GM18951 (cell line): ENCODE results near the gene ABCG1.
A peak's percentile ranks its signal among the peaks of the same experiment; 100 is the strongest.

ENCODE experiments used
- POLR2A ChIP-seq: IDR thresholded peaks from 4 replicates; pipeline ENCODE4 v1.6.1; 2011; ENCODE audit warnings: mild to moderate bottlenecking; ENCODE audit not compliant: insufficient read length, insufficient read depth; ENCODE audit errors: extremely low read depth
- in situ Hi-C: fragments of 300-500 bp; cut with MboI; formaldehyde crosslinking; loops from one replicate; pipeline ENCODE4 v1.12.0; 2022; ENCODE audit warnings: low sequenced_read_pairs, mixed read lengths, inconsistent platforms; ENCODE audit not compliant: unreplicated experiment

ABCG1 gene

DNA sequence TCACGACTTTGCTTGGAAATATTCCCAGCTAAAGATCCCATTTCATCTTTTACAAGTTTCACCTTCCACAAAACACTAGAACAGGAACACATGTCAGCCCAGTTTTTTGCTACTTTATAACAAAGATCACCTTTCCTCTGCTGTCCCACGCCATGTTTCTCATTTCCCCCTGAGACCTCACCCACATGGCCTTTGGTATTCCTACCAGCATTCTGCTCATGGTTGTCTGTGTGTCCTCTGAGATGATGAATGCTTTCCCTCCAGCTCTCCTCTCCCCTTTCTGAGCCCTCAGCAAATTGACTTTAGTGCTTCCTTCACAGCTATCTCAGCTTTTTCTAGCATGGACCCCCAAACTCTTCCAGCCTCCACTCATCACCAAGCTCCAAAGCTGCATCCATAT, 32.3 kb upstream of the ABCG1 start:
- no peak for TF ChIP-seq POLR2A
- in situ Hi-C loops = no loop called here

DNA sequence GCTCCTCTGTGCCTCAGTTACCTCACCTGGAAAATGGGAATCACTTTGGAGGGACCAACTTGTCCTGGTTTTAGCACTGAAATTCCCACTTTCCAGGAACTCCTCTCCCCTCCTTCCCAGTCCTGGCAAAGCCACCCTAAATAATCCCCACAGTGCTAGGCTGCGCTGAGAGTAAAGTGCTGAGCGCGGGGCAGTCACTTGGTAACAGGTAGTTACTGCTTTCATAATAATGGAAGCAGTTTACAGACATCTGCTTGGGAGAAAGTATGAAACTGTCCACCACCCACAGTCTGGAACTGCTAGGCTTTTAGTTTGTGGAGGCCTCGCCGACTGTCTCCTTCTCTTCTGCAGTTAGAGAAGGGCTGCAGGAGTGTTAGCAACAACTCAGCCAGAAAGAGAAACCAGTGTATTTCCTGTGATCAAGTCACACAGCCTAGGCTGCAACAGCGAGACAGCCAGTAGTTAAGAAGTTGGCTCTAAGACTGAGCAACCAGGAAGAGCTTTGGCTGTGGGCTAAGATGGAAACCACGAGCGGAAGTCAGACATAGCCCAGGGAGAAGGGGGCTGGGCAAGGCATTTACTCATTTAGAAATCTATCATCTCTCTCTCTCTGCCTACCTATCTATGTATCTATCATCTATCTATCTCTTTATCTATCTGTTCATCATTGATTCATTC, 30.8 kb upstream of the ABCG1 start:
- TF ChIP-seq POLR2A = peak; percentile 24
- in situ Hi-C loops = no loop called here

DNA sequence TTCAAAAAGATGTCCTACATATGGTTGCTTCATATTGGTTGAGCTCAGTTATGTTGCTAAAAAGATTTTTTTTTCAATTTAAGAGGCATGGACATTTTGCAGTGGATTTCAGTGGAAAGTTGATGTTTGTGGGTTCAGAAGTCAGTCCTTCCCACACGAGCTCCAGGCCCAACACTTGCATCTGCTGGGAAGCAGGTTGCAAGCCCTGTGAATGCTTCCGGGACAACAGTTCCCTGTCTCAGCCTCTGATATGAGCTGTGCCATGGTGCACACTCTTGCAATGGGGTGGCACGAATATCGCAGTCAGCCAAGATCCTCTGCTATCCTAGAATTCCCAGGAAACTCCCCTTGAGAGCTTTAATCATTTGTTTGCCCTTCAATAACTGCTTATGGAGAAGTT, 30.3 kb upstream of the ABCG1 start:
- no peak for TF ChIP-seq POLR2A
- in situ Hi-C loops = no loop called here

DNA sequence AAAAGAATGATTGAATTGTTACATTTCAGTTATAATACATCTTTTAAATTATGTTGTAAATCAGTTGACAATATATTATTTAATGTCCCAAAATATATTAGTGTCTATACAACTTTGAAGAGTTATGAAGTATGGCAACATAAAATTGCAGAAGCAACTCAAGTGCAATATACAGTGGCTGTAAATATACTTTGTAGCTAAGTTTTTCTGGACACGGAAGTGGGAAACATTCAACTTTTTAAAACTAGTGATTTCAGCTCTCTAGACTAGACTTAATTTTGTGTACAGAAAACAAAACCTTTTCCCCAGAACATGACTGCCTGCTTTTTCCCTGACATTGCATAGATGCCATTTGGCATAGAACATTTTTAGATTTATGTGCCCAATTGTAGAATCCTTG, 29.5 kb upstream of the ABCG1 start:
- in situ Hi-C loops = no loop called here
- no peak for TF ChIP-seq POLR2A

DNA sequence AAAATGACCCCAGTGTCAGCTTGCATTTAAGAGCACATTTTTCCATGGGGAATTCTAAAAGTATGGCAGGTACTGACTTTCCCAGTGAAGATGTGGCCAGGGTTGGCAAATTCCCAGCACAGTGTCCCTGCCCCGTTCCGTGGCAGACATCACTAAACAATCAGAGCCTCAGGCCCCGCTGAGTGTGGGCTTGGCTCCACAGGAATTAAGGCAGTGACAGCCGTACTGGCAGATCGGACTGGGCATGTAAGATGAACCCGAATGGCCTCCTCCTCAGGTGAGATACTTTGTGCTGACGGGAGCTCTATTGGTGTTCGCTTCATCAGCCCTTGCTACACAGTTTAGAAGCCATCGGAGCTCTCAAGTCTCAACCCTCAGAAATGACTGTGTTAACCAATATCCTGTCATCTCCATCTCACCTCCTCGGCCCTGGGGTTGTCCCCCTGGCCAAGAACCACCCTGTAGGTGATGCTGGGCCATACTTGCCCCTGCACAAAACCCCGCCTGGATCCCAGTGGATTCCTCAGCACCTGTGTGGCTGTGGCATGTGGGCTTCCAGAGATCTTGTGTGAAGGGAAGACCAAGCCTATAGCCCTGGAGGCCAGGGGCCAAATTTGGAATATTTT, 29.0 kb upstream of the ABCG1 start:
- no peak for TF ChIP-seq POLR2A
- in situ Hi-C loops = no loop called here

DNA sequence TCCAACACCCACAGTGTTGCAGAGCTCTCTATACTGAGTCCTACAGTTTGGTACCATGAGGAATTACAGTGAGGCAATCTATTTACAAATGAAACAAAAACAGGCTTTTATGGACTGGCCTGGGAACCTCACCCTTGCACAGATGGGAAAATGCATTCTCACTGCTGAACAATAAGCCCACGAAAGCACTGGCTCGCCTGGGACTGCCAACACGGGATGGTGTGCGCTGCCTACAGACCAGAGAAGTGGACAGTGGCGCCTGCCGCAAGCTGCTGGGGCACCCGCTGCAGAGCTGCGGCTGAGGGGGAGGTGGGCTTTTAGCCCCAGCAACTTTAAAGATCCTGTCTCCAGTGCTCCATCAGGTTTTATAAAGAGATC, 28.5 kb upstream of the ABCG1 start:
- in situ Hi-C loops = no loop called here

DNA sequence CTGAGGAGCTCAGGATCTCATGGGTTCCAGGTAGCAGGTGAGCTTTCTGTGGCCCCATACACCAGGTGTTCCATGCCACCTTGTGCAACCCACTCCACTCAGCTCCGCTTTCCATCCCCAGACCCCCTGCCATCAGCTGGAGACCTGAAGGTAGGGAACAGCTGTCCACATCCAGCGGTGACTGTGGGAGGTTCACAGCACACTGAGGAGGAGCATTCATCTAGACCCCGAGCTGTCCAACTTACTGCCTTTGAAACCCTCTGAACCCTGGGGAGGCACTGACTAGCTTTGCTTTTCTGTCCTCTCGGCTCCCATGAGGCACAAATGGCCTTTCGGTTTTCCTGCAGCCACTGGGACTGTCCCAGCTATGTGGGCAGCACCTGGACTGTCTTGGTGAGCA, 27.9 kb upstream of the ABCG1 start:
- in situ Hi-C loops = no loop called here
- no peak for TF ChIP-seq POLR2A

More for the DNA sequence above, 28.5 kb upstream of the ABCG1 start:
- no peak for TF ChIP-seq POLR2A

DNA sequence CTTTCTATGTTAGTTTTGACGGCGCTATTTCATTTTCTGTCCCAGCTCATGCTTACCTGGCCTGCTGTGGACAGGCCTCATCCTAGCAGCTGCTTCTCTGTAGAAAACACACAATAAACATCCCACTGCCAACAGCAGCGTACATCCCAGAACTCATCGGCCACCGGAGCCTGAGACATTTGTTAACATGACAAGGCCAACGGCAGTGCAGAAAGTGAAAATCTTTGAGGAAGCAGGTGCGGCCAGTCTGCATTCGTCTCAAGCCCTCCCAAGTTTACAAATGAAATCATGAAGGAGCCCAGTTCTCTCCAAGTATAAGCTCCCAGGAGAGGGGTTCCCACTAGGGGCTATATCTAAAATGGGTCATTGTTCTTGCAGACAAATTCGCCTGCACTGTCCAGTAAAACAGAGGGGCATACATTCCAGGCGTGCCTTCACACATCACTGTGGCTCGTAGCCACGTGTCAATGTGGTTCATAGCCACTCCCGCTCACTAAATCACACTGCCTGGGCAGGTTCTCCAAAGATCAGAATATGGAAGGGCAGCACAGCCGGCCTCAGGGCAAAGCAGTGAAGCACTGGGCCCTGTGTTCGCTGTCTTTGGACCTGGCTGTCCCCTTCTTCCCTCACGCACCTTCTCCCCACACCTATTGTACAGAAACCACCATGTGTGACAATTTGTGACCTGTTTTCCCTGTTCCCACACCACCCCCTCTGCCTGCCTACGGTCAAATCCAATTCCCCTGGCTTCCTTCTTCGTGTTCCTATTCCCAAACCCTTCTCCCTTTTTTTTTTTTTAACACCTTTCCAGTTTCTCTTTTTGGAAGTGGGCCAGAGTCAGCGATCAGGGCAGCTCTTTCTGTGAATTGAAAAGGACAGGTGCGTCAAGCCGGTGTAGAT, 27.0 kb upstream of the ABCG1 start:
- in situ Hi-C loops = no loop called here
- no peak for TF ChIP-seq POLR2A

DNA sequence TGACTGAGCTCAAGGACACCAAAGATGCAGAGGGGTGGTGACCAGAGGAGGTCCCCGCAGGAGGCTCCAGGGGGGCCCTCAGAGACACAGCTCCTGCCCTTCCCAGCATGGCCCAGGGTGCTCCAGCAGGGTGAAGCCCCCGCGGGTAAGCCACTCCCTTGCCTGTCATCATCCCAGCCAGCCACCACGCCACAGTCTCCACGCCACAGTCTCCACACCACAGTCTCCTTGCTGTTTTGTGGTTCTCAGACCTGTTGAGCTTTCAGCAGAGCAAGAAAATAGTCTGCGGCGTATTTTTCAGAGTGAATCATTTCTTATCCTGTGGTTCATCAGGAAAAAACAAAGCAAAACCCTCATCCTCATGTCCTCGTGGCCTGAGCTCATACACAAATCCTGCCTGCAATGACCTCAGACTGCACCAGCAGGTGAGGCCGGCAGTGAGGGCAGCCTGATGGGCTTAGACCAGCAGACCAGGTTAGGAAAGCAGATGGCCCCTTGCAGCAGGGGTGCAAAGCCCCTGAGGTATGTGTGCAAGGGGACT, 25.7 kb upstream of the ABCG1 start:
- in situ Hi-C loops = no loop called here
- no peak for TF ChIP-seq POLR2A

DNA sequence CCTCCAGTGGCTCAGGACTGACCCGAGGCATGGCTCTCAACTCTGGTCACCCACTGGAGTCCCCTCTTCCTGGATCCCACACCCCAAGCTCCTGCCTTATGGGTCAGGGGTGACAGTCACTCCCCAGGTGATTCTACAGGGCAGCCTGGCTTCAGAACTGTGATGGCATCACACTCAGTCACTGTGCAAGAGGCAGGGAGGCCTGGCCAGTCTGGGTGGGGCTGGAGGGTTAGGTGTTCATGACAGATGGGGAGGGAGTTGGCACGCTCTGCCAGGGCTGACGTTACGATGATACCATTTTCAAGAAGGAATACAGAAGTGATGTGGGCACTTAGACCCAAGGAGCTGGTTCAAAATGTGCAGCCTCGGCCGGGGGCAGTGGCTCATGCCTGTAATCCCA, 25.2 kb upstream of the ABCG1 start:
- in situ Hi-C loops = no loop called here
- no peak for TF ChIP-seq POLR2A

DNA sequence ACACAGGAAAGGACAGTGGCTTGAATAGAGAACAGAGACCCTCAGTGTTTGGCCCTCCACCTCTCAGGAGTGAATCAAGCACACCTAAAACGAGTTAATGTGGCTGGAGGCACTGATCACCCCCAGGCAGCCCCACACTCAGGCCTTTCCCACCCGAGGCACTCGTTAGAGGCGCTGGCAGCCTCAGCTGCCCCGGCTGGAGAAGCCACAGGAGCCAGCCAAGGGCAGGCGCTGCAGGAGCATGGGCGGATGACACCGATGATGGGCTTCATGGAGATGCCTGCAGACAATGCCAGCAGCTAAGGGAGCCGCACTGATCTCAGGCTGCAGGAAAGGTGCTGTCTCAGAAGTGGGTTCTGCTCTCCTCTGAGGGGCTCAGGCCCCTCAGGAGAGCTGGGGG, 24.1 kb upstream of the ABCG1 start:
- in situ Hi-C loops = no loop called here
- no peak for TF ChIP-seq POLR2A

DNA sequence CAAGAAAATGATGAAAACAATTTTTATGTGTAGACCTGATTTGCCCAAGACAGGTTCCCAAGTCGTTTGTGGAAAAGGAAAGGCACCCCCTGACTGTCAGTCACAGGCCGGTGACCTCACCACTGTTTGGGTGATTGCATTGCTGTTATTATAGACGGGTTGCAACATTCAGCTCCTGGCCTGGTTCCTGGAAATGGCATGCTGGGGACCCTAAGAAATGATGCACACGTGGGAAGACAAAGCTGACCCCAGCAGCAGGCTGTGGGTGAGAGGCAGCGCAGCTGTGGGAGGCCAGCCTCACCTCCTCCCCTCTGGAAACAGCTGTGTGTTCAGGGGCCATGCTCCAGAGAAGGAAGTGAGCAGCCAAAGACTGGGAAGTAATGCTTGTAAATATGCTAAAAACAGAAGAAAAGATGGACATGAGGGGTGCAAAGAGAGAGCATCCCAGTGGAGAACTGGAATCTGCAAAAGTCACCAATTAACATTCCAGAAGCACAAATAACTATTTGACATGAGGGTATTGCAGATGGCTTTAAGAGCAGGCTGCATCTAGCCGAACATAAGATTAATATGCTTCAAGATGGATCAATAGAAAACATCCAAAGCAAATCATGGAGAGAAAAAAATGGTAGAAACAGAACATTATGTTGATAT, 23.4 kb upstream of the ABCG1 start:
- in situ Hi-C loops = no loop called here
- no peak for TF ChIP-seq POLR2A
